WERI-Rb-1 (cell line): ENCODE results near the gene EMID1.

Experiments used
- DNase-seq: peaks from one replicate; pipeline ENCODE4 v3.0.0-alpha.2; 2020
- H3K27ac ChIP-seq: fragments of 250-450 bp; sonication (Bioruptor Pico); 2 replicates; pipeline ENCODE4 v1.5.1; 2020; ENCODE audit warnings: mild to moderate bottlenecking, moderate library complexity
- H3K27me3 ChIP-seq: fragments of 250-450 bp; sonication (Bioruptor Pico); 2 replicates; pipeline ENCODE4 v1.5.1; 2021; ENCODE audit warnings: mild to moderate bottlenecking, low read depth, moderate library complexity; ENCODE audit not compliant: insufficient read depth, severe bottlenecking
- H3K36me3 ChIP-seq: fragments of 250-450 bp; sonication (Bioruptor Pico); 2 replicates; pipeline ENCODE4 v1.5.1; 2020; ENCODE audit warnings: mild to moderate bottlenecking, moderate library complexity
- H3K4me3 ChIP-seq: 2 replicates; pipeline ENCODE4 v1.5.1; 2011; ENCODE audit warnings: low read depth, mild to moderate bottlenecking, control low read depth, low read length
- H3K9me3 ChIP-seq: fragments of 250-450 bp; sonication (Bioruptor Pico); 2 replicates; pipeline ENCODE4 v1.5.1; 2021; ENCODE audit warnings: mild to moderate bottlenecking, moderate library complexity; ENCODE audit not compliant: severe bottlenecking
- TF ChIP-seq, protein P1 (sequence below): IDR thresholded peaks from 2 replicates; pipeline ENCODE4 v1.5.1; 2011; ENCODE audit warnings: low read depth, mild to moderate bottlenecking, control low read depth, inconsistent platforms, low read length

Gene EMID1

GRCh38 chr22:29224859-29225410 is 19.2 kb downstream of the EMID1 start:
- H3K27me3 ChIP-seq = no peaks in the 10 kb centered on the region
- no peaks in the 10 kb centered on the region for H3K9me3 ChIP-seq
- TF ChIP-seq, protein P1, sequence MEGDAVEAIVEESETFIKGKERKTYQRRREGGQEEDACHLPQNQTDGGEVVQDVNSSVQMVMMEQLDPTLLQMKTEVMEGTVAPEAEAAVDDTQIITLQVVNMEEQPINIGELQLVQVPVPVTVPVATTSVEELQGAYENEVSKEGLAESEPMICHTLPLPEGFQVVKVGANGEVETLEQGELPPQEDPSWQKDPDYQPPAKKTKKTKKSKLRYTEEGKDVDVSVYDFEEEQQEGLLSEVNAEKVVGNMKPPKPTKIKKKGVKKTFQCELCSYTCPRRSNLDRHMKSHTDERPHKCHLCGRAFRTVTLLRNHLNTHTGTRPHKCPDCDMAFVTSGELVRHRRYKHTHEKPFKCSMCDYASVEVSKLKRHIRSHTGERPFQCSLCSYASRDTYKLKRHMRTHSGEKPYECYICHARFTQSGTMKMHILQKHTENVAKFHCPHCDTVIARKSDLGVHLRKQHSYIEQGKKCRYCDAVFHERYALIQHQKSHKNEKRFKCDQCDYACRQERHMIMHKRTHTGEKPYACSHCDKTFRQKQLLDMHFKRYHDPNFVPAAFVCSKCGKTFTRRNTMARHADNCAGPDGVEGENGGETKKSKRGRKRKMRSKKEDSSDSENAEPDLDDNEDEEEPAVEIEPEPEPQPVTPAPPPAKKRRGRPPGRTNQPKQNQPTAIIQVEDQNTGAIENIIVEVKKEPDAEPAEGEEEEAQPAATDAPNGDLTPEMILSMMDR = no peak
- H3K4me3 ChIP-seq = no peak overlapping the region
- no peak overlapping the region for H3K27ac ChIP-seq
- no peaks in the 10 kb centered on the region for H3K36me3 ChIP-seq
- no peak for DNase-seq

GRCh38 chr22:29225422-29226090 is 19.9 kb downstream of the EMID1 start:
- no peak for DNase-seq
- Histone ChIP-seq H3K9me3 (no peaks in the 10 kb centered on the region), H3K27me3 (no peaks in the 10 kb centered on the region), H3K27ac (no peak overlapping the region), H3K4me3 (no peak overlapping the region), H3K36me3 (no peaks in the 10 kb centered on the region)
- TF ChIP-seq, protein P1 = no peak

DNA sequence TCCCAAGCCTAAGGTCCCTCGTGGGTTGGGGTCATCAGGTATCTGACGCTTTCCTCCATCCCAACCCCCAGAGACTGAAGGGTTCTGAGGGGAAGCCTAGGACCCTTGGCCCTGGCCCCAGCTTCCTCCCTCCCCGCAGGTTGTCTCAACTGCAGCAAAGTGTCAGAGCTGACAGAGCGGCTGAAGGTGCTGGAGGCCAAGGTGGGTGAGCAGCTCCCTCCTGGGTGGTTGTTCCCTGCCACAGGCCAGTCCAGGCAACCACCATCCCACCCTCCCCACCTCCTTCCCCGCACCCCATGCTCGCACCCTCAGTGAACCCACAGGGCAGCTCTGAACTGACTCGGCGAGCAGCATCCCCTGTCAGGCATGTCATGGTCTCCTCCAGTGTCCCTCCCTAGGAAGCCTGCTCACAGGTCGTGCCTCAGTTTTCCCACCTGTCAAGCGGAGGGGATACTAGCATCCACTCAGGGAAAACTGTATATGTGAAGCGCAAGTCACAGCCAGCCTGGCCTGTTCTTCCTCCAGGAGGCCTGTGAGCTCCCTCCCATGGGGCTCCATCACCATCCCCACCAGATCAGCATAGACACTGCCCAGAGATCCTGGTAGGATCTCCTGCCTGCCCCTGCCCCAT is 20.8 kb downstream of the EMID1 start:
- no peak overlapping the region for H3K27ac ChIP-seq
- DNase-seq = no peak
- no peaks in the 10 kb centered on the region for H3K36me3 ChIP-seq
- TF ChIP-seq, protein P1 = no peak
- no peaks in the 10 kb centered on the region for H3K27me3 ChIP-seq
- no peaks in the 10 kb centered on the region for H3K9me3 ChIP-seq
- H3K4me3 ChIP-seq = no peak overlapping the region

DNA sequence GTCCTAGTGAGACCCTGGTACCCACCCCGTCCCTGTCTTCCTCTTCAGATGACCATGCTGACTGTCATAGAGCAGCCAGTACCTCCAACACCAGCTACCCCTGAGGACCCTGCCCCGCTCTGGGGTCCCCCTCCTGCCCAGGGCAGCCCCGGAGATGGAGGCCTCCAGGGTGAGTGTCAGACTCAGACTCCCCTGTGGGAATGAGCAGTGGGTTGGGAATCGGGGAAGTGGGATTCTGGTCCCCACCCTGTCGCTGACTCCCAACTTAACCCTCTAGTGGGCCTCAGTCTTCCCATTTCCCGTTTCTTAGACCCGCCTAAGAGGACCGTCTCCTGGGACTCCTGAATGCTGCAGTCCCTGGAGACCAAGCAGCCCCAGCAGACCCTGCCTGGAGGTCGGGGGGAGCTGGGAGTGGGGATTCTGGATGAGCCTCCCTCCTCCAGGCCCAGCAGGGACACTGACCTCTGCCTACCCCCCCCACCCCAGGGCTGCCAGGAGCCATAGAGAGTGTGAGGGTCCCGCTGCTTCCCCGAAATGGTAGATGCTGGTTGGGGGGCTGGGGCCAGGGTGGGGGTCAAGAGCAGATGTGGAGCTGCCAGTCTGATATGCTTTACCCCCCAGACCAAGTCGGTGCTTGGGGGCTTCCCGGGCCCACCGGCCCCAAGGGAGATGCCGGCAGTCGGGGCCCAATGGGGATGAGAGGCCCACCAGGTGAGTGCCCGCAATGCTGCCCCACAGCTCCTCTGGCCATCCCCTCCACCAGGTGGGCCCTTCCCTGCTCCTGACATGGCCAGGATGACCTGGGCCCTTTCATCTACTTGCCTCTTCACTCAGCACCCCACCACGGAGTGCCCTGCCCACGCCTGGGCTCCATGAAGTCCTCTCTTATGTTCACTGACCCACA is 25.5 kb downstream of the EMID1 start:
- Histone ChIP-seq H3K9me3 (no peaks in the 10 kb centered on the region), H3K27ac (no peak overlapping the region), H3K4me3 (no peak overlapping the region), H3K36me3 (no peaks in the 10 kb centered on the region), H3K27me3 (no peaks in the 10 kb centered on the region)
- TF ChIP-seq, protein P1 = no peak
- DNase-seq = no peak

DNA sequence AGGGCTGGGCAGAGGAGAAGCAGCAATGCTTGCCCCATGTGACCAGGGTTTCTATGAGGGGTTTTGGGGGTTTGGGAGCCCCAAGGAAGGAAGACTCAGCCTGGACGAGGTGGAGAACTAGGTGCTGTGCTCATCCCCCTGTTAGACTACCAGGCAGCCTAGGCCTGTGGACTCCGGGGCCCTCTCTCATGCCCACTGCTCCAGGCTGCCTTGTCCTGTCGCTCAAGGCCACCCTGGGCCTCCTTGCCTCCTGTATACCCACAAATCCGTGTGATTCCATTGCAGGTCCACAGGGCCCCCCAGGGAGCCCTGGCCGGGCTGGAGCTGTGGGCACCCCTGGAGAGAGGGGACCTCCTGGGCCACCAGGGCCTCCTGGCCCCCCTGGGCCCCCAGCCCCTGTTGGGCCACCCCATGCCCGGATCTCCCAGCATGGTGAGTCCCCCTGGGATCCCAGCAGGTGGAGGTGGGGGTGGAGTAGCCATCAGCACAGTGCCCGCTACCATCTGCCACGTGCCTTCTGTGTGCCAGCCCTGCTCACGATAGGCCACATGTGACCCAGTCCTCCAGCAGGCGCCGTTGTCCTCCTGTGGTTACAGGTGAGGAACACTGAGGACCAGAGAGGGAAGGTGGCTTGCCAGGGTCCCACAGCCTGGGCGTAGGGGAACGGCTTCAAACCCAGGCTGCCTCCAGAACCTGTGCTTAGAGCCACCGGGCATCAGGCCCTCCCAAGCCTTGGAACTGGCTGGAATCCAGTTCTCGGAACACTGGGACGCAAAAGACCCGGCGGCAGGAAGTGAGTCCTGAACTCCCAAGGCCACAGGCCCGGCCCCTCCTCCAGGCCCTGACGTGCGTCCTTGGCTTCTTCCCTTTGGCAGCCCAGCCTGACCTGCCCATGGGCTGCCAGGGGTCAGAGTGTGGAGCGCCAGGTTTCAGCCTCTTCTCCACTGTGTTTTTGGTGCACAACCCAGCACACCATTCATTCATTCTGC is 26.6 kb downstream of the EMID1 start:
- no peak overlapping the region for H3K4me3 ChIP-seq
- TF ChIP-seq, protein P1 = no peak
- no peak for DNase-seq
- H3K27me3 ChIP-seq = no peaks in the 10 kb centered on the region
- H3K9me3 ChIP-seq = no peaks in the 10 kb centered on the region
- no peak overlapping the region for H3K27ac ChIP-seq
- no peaks in the 10 kb centered on the region for H3K36me3 ChIP-seq
